ENCODE measurements around the gene TIMM8B.
"Not testable (repeated sequence)": the region's sequence is repeated elsewhere in the genome, so short reads cannot be mapped to it uniquely, and the experiment has no call there.

The TIMM8B gene

DNA sequence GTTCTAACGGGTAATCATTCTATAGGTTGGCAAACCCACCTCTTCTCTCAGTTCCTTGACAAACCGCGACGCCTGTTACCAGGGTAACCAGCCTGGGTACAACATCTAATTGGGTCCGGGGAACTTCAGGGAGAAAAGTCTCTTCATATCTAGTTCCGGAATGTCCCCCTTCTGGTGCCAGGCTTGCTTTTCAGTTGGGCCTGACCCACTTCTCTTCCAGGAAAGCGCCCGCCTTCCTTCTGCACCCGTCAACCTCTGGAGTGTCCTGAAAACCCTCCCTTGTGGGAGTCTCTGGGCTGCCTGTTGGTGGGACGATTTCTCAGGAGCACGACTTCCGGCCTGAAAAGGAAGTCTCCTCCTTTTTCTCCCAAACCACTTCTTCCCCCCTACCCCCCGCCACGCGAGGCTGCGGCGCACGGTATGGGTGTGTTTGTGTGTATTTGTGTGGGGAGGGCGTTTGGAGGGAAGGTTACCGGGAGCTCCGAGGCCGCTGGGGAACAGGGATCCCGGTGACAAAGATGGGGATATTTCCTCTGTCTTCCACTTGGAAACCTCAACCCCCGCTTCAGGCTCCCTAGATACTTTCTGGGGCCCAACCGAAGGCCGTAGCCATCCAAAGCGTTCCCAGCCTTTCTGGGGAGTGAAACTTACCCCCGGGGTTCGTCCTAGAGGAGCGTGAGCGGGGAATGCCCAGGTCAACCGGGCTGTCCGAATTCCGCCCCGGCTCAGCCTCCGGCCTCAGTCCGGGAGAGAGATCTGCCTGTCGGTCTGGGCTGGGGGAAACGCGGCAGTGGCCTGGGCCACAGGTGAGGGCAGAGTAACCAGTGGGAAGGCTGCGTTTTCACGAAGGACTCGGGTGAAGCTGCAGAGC lies 12.4 kb downstream of the TIMM8B start, which contains the start of the genes NKAPD1 and PIH1D2:
NKAPD1 (plus strand) TSS at position 359 of the 871 bp plus-strand sequence. CDS start 1,276 bp downstream, outside the sequence.
PIH1D2 (minus strand) TSS at position 77 of the 871 bp plus-strand sequence. CDS start 843 bp downstream, outside the sequence.
- peak; percentile 93 for DNase-seq

GRCh38 chr11:112062923-112063322 lies 23.6 kb downstream of the TIMM8B start:
- DNase-seq: no peak

GRCh38 chr11:112058103-112058502 lies 28.5 kb downstream of the TIMM8B start:
- no peak for DNase-seq

- no peak for DNase-seq
Measured at GRCh38 chr11:112057170-112057569, 29.4 kb downstream of the TIMM8B start.

DNA sequence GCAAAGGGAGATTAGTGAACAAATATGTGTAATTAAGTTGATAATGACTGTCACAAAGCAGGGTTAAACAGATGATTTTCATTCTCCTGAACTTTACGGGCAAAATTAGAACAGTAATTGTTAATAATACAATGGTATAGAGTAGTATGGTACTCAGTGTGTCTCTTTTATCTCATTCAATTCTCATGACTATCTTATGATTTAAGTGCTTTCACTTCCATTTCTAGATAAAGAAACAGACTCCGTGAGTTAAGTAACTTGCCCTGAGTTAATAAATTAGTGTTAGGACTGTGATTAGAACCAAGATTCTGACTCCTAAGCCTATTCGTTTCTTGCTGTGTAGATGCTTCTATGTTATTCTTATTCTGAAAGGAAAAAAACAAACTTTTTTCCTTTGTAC lies 34.8 kb downstream of the TIMM8B start:
- no peak for DNase-seq

DNA sequence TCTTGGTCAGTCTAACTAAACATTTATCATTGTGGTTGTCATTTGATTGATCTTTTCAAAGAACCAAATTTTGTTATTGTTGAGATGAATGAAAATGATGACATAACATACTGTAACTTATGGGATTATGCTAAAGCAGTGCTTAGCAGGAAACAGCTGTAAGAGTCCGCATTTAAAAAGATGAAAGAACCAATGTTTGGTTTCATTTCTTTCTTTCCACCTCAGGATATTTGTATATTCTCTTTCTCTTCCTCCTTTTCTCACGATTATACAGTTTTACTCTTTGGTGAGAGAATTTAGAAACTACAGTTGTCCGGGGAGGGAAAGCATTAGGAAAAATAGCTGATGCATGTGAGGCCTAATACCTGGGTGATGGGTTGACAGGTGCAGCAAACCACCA lies 35.8 kb downstream of the TIMM8B start:
- DNase-seq: no peak

DNA sequence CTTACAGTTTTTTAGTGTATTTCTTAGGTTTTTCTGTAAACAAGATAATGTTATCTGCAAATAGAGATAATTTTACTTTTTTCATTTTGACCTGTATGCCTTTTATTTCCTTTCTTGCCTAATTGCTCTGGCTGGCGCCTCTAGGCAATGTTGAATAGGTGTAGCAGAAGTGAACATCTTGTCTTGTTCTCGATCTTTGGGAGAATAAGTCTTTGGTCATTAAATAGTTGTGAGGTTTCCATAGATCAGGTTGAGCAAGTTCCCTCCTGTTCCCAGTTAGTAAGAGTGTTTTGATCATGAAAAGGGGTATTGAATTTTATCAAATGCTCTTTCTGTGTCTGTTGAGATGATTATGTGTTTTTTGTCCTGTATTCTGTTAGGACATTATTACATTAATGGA lies 36.8 kb downstream of the TIMM8B start:
- no peak for DNase-seq

GRCh38 chr11:112048256-112048655 lies 38.3 kb downstream of the TIMM8B start:
- DNase-seq: not testable (repeated sequence)

DNA sequence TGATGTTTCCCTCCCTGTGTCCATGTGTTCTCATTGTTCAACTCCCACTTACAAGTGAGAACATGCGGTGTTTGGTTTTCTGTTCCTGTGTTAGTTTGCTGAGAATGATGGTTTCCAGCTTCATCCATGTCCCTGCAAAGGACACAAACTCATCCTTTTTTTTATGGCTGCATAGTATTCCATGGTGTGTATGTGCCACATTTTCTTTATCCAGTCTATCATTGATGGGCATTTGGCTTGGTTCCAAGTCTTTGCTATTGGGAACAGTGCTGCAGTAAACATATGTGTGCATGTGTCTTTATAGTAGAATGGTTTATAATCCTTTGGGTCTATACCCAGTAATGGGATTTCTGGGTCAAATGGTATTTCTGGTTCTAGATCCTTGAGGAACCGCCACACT lies 39.9 kb downstream of the TIMM8B start:
- not testable (repeated sequence) for DNase-seq

- no peak for DNase-seq
Measured at GRCh38 chr11:112044961-112045360, 41.6 kb downstream of the TIMM8B start.

- DNase-seq: no peak
Measured at GRCh38 chr11:112042961-112043304, 43.6 kb downstream of the TIMM8B start.

GRCh38 chr11:112042161-112042960 lies 44.2 kb downstream of the TIMM8B start:
- no peak for DNase-seq

DNA sequence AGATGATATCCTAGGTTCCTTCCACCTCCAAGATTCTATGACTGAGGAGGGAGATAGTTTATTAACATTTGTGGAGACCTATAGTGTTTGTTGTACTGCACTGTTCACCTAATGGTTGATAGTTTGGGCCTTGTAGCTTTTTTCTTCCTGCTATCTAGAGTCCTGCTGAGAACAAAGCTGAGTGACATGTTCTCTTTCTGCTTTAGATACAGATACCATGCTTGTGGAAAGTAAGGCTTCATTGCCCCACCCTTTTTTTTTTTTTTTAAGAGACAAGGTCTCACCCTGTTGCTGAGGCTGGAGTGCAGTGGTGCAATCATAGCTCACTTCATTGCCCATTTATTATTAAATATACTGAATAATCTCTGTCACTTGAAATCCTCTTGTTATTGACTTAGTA lies 49.0 kb downstream of the TIMM8B start:
- no peak for DNase-seq

All from NCI-H774 (cell line).